HCEC 1CT (cell line): ENCODE results near the gene HRH3.

Source experiments
- DNase-seq: peaks from one replicate; pipeline ENCODE4 v3.0.0-alpha.2; 2017

The HRH3 gene

DNA sequence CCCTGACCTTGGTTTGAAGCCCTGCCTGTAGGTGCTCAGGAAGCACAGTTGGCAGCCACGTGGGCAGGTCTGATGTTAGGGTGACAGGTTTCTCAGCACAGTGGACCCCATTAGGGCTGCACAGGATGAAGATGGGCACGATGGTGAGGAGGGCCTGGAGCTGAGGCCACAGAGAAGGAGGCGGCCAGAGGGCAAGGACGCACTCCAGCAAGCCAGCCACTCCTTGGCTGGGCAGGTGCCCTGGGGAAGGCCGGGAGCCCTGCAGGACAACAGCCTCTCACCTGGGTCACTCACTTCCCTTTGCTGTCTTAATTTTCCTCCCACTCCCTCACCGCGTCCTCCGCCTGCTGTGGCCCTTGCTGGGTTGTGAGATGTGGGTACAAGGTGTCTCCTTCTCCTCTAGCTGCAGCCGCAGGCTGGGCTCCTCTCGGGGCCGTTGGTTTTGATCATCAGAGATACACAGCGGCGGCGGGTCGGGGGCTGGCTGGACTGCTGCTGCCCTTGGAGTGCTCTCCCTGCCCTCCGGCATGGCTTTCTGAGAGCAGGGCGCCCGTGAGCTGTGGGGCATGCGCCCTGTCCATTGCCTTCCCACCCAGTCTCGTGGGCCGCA, 23.9 kb upstream of the HRH3 start:
- no peak for DNase-seq

DNA sequence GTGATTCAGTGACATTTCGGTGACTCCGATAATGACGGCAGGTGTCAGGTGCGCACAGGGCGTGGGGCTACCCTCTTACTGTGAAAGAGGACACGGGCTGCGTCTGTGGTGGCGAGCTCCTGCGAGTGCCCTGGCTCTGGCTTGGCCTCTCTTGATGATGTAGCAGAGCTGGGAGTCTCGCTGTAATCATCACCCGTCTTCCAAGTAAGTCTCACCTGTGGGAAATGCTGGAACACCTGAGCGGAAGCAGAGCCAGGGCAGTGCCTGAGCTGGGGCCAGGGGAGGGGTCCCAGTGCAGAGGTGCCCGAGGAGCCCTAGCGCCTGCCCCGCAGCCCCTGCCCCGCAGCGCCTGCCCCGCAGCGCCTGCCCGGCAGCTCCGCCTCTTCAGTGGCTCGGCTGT, 23.0 kb upstream of the HRH3 start:
- DNase-seq: no peak

DNA sequence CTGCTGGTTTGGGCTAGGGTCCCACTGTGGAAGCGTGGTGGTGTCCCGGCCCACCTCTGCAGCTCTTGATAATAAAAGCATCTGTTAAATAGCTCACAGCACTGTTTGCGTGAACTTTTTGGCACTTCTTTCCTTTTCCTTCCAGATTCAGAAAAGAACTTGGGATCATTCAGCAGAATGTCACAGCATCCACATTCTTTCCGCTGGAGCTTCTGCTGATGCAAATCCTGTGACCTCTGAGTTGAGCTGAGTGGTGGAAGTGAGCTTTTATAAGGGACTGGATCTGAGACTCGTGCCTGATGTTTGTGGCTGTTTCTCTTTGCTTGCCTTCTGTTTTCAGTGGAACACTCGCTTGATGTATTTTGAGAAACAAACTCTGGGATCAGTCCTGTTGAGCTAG, 22.1 kb upstream of the HRH3 start:
- DNase-seq: no peak

DNA sequence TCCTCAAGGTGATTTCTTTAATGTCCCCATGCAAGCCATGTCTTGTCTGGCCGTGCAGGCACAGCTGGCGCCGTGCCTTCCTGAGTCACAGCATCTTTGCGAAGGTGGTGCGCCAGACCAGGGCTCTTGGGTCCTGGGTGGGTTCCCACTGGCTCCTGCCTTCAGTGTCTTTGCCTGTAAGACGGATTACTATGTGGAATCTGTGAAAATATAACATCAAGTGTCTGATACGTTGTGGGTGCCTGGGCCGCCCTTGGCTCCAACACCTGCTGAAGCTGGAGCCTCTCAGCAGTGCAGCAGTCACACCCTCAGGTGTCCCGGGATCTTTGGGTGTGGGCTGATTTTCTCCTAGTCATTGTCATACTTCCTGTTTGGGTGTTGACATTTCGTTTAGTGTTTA, 21.4 kb upstream of the HRH3 start:
- DNase-seq: no peak

DNA sequence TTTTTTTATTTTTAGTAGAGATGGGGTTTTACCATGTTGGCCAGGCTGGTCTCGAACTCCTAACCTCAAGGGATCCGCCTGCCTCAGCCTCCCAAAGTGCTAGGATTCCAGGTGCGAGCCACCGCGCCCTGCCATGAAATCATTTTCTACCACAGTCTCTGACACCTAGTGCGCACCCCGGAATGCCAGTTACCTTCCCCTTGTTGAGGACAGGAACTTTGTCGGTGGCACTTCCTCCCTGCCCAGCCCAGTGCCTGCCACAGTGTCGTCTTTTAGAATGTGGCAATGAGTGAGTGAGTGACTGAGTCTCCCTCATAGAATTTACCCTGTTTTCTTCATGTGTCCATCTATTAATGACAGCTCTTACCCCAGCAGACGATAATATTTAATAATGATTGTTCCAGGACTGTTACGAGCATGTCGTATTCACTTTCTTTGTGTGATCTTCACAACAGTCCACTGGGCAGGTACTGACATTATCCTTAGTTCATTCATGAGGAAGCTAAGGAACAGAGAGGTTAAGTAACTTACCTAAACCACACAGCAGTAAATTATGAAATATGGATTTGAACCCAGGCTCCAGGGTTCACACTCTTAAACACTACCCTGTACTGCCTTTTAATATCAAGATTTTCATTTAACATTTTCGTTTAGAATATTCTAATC, 20.1 kb upstream of the HRH3 start:
- no peak for DNase-seq

DNA sequence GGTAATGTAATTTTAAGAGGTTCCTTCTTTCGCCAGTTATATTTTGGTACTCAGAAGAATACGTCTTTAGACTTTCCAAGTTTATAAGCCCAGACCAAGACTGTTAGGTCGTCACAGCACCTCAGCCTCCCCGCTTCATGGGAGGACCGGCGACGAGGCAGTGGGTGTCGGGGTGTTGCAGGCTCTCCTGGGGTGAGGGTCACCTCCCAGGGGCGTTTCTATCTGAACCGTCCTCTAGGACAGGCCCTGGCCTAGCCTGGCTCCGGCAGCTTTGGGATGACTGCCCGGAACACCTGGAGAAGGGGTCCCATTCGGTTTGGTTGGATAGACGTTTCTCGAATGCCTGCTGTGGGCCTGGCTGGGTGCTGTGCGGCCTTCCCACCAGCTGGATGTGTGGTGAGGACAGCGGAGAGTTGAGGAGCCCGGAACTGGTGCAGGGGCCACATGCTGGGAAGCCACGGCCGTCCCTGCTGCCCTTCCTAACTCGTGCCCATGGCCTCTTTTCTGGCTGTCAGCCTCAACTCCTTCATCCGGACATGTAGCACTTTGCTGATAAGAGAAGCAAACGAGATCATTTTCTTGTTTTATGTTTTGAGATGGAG, 19.3 kb upstream of the HRH3 start:
- no peak for DNase-seq

GRCh38 chr20:62238569-62239277, 18.6 kb upstream of the HRH3 start:
- DNase-seq: no peak

DNA sequence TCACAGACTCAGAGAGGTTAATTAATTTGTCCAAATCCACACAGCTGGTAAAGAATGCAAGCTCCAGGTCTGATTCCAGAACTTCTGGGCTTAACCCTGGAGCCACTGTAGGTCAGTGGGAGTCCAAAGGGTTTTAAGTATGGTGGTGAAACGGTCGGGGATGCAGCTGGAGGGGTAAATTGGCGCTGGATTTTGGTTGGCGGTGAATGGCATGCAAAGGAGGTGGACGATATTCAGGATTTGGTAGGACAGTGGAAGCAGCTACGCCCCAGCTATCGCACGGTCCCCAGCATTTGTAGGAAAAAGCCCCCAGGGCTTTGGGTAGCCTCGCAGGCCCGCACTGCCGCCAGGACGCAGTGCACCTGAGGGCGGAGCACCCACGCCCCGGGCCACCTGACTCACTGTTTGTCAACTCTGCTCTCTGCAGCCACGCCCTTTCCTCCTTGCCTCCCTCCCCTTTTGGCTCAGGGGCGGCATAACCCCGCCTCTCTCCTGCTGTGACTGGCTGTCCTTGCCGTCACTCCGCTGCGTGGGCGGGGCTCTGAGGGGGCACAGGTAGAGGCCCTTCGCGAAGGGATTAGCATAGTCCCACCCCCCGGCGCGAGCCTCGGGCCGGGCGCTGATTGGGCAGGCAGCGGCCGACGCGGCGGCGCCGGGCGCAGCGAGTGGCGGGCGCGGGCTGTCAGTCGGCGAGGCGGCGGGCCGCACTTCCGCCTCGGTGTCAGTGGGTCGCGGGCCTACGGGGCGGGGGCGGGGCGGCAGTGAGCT, 17.9 kb upstream of the HRH3 start, which contains the start of gene OSBPL2:
Gene OSBPL2, plus strand, starts transcription at position 721 of the 768 bp plus-strand sequence. CDS start 17,664 bp downstream, outside the sequence.
- peak; percentile 91 for DNase-seq

DNA sequence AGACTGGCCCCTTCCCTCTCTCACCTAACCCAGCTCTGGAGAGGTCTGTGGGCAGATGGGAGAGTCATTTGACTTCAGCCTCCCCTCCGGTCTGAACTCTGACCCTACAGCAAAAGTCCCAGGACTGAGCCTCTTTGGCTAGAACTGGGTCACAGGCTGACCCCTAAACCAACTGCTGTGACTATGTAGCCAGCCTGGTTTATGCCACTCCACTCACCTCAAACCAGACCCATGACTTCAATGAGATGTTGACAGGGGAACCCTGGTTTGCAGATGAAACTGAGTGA, 17.4 kb upstream of the HRH3 start:
- DNase-seq: no peak

DNA sequence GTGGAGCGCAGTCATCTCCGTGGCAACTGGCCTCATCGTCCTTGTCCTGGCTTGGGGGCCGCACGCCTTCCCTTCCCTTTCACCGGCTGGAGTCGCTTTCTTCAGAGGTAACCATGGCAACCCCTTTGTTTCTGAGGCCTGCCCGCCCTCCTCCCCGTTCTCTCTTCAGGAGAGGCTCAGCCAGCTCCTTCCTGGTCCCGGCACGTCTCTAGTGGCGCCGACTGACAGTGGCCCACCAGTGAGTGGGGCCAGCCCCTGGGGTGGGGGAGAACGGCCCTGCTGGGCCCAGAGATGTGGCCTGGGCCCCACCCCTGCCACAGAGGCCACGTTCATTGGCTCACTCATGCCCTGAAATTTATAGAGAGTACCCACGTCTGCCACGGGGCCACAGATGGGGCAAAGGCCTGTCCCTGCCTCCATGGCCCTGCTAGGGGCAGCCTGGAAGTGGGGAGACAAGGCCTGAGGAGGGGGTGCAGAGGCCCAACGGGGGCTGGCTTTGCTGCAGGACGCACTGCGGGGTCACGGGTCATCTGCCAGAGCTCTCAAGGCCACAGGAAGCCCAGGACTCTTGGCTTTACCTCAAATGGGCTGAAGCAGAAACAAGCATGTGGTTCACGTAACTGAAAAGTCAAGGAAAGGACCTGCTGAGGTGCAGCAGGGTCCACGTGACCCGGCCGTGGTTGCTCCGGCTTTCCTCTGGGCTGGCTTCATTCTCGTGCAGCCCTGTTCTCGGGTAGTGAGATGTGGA, 16.9 kb upstream of the HRH3 start:
- no peak for DNase-seq

DNA sequence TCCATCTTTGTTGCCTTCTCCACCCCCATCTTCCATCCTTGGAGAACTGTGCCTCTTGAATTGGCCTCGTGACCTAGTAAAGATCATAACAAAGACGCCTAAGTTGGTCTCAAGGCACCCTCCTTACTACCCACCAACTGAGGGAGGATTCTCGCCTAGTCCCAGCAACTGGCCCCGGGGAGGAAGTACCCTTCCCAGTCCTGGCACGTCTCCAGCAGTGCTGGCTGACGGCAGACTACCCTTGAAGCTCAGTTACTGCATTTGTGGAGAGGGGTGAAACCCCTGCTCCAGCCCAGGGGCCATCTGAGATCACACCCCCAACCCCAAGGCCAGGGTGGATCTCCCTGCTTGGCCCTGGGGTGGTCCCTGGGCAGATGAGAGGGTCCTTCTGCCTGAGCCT, 16.1 kb upstream of the HRH3 start:
- no peak for DNase-seq

DNA sequence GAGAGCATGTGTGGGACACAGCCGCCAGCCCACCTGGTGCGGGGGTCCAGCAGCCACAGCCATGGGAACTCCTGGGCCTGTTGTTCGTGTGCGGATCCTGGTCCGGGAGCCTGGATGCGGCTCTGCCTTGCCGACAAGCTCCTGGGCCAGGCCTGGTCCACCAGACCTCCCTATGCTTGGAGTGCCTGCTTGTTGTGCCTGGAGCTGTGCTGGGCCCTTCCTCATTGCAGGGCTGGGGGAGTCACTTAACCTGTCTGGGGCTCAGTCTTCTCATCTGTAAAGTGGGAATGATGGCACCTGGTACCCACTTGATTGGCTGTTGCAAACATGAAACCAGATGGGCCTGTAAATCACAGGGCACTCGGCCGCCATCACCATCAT, 15.7 kb upstream of the HRH3 start:
- no peak for DNase-seq

DNA sequence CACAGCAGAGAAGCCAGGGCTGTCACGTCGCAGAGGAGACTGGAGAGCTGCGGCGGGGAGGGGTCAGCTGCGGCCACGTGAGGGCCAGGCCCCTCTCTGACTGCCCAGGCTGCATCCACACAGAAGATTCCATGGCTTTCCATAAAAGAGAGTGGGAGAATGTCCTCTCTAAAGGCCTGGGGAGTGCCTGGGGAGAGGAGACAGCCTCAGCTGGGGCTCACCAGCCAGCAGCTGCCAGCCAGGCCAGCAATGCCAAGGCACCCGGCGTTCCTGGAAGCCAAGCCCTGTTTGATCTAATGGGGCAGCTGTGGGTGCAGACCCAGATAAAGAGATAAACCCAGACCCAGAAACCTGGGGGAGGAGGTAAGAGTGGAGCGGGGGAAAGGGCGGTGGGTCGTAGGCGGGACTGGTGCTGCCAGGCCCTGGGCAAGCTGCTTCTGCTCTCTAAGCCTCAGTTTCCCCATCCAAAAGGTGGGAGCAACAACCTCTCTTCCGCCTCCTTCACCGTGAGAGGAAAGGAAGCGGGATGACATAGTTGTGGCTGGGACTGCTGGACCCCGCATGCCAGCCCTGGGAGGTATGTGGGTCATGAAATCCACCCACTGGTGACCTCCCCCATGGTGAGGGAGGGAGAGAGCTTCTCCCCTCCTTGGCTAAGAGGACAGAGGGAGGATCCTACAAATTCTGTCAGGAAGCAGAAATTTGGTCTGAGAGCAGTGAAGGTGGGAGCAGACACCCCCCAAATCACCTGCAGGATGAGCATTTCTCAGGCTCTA, 15.1 kb upstream of the HRH3 start:
- DNase-seq: no peak

- no peak for DNase-seq
These were observed 14.3 kb upstream of the HRH3 start for GRCh38 chr20:62234339-62234738.

- no peak for DNase-seq
These were observed 13.6 kb upstream of the HRH3 start for GRCh38 chr20:62233684-62234083.

DNA sequence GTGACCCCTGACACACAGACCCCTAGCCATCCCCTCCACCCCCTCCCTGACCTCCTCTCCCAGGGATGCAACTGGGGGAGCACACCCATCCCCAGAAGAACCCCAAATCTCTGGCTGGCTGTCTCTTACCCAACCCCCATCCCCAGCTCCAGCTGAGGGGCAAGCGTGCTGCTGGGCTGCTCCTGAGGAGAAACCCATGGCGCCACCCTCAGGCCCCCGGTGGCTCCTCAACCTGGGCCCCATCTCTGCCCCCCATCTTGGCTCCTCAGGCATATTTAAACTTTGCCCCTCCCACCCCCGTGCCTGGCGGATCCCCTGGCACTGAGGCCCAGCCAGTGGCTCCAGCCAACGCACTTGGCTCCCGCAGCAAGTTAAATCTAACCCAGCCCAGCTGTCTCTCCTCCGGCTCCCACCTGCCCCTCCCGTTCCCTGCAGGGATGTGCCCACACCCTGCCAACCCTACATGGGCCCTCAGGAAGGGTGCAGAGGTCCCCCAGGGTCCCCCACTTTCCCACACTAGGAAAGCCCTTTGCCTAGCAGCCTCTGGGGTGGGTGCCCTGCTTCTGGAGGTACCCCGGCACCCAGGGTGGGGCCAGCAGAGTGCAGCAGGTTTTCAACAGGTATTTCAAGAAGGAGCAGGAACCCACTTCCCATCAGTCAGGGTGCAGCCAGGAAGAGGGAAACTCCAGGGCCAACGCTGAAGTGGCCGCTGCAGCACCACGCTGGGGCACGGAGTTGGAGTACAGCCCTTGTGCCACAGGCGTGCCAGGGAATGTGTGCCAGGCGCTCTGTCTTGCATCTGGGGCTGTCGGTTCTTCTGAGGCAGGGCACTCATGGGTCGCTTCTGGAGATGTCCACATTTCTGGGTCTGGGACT, 12.9 kb upstream of the HRH3 start:
- DNase-seq: no peak

DNA sequence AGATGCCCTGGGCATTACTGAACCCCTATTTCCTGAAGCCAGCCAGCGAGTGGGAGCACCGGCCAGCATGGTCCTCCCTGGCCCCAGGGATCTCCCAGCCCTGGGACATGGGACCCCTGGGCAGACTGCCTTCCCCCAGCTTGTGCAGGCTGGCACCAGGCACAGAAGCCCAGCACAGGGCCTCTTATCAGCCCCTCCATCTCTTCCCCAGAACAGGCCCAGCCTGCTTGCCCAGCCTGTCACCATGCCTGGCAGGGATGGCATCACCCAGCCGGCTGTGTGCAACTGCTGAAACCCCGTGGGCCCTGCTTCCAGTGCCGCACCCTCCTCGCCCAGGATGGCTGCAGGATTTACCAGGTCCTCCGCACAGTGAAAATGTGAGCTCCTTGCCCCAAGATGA, 12.1 kb upstream of the HRH3 start:
- no peak for DNase-seq

DNA sequence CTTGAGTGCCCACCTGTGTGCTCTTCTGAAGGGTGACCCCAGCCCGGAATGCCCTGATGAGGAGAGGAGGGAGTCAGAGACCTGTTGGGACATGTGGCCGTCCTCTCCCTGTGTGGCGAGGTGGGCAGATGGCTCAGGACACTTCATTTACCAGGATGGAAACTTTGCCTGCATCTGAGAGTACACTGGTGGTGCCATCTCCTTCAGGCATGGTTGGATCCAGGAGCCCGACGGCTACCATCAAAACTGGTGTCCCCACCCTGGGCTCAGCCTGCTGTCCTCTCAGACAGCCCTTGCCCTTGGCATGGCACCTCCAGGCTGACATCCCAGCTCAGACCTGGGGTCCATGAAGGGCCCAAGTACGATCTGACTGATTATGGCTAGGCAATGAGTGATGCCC, 11.2 kb upstream of the HRH3 start:
- no peak for DNase-seq

DNA sequence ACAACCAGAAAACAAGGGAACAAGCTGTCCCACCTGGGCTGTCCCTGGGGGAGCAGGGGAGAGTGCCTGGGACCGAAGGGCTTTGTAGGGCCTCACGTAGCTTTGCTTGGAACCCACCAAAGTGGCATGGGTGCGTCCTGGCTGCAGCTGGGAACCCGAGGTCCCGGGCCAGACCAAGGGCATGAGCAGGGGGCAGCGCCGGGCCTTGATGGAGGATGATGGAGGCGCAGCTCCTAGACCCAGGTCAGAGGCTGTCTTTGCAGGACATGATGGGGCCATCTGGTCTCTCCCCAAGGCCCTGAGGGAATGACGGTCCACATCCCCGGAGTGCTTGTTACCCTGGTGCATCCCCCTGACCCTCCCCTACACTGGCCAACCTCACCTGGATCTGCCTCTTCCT, 10.6 kb upstream of the HRH3 start:
- no peak for DNase-seq

GRCh38 chr20:62230276-62230675, 10.2 kb upstream of the HRH3 start:
- no peak for DNase-seq

GRCh38 chr20:62229667-62230066, 9.6 kb upstream of the HRH3 start:
- no peak for DNase-seq
